HG03469 (cell line): ENCODE data around the gene GALNS.

Source experiments
- ATAC-seq: cut with Tn5 transposase; IDR thresholded peaks from one replicate; pipeline ENCODE4 v1.9.1; 2021; ENCODE audit warnings: mild to moderate bottlenecking, moderate library complexity, moderate number of reproducible peaks; ENCODE audit not compliant: unreplicated experiment

Gene GALNS

DNA sequence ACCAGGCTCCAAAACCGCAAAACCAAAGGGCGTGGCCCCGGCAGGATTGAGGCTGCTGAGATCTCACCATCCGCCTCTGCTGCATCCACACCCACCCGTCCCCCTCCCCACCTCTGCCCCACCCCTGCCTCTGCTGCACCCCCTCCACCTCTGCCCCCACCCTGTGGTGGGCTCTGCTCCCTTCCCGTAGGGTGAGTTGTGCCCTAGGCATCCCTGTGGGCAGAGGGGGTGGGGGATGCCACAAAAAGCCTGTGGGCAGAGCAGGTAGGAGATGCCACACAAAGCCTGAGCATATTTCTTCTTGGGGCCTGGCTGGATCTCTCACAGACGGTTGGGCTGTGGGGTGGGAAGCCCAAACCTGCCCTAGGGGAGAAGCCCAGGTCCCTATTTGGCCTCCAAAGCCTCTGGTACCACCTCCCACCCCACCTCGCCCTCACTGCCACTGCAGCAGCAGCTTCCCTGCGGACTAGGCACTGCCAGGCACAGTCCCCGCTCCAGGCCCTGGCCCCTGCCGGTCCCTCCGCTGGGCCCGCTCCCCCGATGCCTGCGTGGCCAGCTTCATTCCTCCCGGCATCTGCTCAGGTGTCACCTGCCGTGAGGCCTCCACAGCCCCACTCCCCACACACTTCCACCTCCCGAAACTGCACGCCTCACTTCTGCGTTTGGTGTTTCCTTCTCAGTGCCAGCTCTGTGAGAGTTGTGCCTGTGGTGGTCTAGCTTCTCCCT lies 21.0 kb upstream of the GALNS start:
- no peak for ATAC-seq

DNA sequence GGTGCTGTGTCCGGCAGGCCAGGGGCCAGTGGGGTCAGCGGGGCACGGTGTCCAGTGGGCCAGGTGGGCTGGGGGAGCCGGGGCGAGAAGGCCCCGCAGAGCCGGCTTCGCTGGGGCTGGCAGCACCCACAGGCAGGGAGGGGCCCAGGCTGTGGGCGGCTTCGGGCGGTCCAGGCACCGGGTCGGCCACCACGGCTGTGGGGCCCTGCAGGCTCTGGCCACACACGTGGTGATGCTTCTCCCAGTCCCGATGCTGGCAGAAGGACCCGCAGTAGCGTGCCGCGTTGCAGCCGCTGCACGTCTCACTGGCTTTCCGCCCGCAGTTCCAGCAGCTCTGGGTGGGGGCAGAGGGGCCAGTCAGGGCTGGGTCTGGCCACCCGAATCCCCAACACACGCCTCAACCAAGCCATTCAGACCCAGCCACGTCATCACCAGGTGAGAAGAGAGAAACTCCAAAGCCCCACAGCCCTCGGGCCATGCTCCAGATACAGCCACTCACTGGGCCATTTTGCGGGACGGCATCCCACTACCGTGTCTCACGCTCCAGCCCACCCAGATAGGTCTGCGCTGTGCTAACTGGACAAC lies 20.3 kb upstream of the GALNS start:
- ATAC-seq, result no peak

DNA sequence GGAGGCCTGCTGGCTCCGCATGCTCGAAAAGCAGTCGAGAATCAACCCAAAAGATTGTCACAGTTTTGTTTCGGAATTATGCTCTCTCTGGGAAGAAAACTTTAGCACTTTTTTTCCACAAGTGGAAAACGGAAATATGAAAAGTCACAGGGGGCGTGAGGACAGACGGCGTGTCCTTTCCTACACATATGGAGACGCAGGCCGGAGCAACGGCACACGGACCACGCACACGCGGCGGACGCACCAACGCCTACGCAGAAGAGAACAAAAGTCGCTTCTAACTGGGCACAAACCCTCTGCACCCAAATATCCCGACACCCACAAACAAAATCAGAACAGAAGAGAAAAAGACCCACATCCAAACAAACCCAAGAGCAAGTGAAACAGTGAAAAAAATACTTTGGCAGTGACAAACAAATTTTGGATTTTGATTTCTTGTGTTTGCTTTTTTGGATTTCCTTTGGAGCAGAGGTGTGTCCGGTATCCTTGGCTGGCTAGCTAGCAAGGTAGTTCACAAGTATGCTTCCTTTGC lies 19.0 kb upstream of the GALNS start:
- no peak for ATAC-seq

DNA sequence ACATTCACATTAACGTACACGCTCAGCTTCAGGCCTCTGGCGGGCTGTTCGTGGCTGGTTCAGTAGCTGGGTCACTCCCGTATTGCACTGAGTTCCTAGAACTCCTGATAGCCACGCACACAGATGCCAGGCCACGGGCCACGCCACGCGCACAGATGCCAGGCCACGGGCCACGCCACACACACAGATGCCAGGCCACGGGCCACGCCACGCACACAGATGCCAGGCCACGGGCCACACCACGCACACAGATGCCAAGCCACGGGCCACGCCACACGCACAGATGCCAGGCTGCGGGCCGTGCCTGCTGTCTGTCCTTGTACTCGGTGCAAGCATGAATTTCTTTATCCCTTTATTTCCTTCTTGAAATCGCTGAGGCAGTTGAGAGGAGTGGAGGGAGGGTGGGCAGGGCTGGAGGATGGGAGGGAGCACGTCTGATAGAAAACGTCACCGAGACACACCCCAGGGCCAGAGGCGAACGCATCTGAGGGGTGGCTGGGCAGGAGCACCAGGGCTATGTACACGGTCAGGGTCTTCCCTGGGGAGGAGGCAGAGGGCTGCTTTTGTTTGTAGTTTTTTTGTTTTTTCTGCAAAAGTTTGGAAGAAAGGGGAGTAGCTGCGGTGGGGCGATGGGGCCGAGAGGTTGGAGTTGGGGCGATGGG lies 18.3 kb upstream of the GALNS start:
- no peak for ATAC-seq

DNA sequence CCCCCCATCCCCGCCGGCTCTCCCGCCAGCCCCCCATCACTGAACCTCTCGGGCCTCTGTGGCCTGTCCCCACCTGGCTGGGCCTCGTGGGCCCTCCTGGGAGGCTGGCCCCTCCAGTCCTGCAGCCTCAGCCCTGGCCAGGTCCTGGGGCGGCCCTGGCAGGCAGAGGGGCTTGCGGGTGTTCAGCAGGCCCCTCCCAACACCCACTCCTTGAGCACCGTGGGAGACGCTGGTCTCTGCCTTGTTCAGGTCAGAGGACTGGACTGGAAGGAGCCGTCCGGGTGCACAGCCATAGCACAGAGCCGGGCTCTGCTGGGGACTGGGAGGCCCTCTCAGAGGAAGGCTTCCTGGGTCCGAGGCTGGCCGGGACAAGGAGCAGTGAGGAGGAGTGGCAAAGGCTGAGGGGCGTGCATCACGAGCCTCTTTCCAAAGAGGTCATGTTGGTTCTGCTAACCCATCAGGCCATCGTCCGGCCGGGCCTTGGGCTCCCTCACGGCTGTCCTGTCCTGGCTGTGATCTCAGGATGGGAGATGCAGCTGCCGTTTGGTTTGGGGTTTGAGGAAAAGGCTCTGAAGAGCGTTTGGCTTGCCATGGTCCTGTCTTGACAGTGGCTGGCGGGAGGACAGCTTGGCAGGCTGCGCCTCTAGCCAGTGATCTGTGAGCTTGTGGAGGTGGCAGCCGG lies 16.0 kb upstream of the GALNS start:
- ATAC-seq, result no peak

DNA sequence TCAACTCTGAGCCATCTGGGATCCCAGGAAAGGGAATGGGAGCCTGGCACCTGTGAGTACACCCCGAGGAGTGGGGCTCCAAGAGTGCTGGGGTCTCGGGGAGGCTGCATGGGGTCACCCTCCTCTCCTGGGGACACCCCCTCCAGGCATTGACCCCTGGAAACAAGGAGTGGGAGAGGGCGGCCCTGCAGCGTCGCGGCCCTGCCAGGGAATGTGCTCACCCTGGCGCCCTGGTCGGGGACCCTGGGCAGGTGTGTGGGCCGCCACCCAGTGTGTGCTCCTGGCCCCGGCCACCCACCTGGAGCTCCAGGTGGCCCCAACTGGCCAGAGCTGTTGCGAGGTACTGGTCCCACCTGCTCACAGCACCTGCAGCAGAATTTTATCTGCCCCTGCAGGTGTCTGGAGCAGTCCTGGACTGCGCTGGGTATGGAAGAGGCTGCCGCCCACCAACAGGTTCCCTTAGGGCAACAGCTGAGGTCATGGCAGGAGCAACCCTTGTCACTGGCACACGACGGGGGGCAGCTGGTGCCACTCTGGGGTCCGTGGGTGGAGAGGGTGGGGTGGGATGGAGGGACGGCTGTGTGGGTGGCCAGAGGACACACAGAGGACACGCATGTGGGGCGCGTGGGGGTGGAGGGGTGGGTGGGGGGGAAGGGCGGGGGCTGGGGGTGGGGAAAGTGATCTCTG lies 15.1 kb upstream of the GALNS start:
- ATAC-seq, result no peak

DNA sequence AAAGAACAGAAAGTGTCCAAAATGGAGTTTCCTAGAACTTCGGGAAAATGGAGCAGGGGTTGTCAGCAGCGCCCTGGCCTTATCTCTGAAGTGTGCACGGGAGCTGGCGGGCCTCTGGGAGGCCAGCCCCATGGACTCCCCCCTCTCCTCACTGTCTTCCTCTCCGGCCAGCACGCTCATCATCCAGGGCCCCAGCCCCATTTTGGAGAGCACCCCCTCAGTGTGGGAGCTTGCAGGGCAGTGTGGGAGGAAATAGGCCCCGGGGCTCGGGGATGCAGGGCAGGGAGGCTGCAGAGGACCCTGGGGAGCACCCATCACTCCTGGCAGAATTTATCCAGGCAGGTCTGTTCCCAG lies 14.6 kb upstream of the GALNS start:
- no peak for ATAC-seq

DNA sequence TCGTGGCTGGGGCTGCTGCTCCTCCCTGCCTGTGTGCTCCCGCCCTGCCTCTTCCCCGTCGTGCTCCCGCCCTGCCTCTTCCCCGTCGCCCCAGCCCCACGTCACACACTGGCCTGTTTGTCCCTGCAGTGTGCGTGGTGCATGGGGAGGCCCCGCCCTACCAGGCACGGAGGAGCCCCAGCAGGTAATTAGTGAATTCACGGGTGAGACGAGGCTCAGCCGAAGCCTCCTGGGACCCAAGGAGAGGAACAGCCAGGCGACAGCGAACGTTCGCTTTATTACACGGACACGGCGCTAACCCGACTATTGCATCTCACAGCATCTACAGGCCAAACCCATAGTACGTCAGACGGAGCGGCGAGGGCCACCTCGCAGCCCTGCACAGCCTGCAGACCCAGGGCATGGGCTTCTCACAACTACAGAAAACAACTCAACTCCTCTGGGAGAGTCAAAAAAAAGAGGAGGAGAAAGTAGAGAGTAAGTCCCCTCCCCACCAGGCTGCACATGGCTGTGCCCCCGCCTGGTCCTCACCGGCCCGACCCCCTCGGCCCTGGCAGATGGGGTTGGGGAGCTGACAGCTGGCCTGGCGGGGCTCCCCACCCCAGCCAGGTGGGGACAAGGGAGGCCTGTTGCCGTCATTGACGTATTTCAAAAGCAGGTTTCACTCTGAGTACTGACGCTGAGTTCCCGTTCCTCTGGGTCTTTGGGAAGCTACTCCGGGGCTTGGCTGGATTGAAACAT lies 14.0 kb upstream of the GALNS start:
- no peak for ATAC-seq

DNA sequence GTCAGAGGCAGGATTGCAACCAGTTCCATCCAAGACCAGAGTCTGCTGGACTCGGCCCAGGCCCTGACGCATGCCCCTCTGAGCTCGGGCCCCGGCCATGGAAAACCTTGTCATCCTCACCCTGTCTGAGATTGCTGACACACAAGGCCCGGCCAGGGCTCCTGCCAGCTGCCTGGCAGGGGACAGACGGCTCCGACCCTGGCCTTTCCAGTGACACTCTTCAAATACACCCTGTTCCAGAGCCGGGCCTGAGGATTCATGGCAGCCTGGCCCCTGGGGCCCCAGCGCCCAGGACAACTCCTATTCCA lies 12.9 kb upstream of the GALNS start:
- ATAC-seq, result no peak

DNA sequence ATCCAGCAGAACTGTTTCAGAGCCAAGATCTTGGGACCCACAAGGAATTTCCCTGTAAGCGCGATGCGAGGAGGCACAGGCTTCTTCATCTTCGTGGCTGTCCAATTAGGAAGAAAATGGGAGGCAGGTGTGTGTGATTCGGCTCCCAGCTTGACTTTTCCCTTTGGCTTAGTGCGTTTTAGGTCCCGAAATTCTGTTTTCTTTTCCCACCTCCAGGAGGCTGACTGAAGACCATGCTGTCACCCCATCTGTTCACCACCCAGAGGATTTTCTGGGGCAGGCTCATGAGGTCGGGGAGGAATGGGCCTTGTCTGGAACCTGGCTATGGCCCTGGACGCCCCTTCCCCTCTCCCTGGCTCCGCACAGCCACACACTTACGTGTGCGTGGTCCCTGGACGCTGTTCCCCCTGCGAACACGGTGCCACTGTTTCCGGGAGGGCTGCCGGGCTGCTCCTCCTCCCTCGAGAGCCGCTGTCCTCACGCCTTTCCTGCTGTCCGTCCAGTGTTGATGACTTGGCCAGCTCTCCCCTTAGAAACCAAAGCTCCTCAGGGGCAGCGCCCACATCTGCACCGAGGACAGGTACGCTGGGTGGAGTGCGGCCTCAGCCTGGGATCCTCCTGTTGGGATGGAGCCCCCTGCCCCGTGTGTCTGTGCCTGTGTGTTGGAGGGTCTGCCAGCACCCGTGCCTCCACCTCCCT lies 12.4 kb upstream of the GALNS start:
- ATAC-seq, result no peak

DNA sequence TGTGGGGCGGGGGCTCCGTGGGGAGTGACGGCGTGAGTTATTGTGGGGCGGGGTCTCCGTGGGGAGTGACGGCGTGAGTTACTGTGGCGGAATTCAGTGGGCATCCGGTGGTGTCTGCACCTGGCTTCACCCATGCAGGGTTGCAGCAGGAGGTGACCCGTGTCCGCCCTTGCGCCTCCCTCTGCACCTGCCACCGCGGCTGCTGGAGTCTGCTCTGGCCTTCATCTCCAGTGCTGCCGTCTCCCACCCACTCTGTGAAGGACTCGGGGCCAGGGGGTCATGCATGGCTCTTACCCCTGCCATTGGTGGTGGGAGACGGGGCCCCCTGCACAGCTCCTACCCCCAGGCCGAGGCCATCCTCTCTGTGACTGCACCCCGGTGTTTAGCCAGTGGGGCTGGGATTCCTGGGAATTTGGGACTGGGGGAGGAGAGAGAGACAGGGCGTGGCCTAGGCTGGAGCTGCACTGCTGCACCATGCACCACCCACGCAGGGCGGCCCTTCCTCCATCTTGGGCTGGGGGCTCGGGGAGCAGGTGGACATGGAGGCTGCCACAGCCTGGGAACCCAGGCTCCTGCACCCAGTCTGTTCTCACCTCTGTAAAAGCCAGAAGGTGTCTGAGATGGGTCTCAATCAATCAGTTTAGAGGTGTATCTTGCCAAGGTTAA lies 11.0 kb upstream of the GALNS start:
- no peak for ATAC-seq

DNA sequence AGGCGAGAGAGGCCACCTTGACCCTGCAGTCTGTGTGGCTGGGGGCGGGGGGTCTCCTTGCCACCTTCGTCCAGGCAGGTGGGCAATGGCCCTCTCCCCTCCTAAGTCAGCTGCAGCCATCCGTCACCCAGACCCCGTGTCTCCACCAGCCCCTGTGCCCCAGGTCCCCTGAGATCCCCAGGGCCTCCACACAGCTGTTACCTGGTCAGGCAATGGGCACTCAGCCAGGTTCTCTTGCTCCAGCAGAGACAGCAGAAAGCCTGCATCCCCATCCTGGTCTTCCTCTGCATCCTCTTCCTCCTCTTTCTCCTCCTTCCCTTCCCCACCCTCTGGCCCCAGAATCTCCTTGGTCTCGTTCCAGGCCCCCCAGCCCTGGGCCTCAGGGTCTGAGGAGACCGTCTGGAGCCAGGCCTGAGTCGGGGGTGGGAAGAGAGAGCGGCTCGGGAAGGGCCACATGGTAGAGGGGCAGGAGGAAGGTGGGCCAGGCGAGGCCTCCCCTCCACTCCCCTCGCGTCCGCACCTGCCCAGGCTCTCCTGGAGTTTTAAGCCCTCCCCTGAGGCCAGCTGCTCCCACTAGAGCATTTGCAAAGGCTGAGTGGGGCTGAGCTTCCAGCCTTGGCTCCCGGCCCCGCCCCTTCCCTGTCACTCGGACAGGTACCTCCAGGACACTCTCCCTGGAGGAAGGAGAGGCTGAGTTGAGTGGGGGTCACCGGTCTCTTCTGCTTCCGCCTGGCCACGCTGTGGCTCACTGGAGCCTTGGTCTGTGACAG lies 9.6 kb upstream of the GALNS start, which contains the start of gene PABPN1L:
Gene PABPN1L (minus strand): TSS at position 510 of the 770 bp plus-strand sequence. CDS start 54 bp downstream, at position 456.
- no peak for ATAC-seq

DNA sequence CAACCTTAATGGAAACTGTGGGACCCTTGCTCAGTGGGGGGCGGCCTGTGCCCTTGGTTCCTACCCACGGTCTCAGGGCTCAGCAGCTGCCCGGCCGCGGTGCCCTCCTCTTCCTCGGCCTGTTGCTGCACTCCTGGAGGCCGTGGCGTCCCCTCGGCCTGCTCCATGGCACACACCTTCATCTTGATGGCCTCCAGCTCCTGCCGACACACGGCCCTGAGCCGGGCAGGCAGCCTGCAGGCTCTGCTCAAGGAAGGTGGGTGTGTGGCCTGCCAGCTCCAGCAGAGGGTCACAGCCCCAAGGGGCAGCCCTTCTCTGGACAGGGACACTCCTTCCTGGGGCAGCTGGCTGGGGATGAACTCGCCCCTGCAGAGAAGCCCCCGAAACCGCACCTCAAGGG lies 9.0 kb upstream of the GALNS start:
- no peak for ATAC-seq

DNA sequence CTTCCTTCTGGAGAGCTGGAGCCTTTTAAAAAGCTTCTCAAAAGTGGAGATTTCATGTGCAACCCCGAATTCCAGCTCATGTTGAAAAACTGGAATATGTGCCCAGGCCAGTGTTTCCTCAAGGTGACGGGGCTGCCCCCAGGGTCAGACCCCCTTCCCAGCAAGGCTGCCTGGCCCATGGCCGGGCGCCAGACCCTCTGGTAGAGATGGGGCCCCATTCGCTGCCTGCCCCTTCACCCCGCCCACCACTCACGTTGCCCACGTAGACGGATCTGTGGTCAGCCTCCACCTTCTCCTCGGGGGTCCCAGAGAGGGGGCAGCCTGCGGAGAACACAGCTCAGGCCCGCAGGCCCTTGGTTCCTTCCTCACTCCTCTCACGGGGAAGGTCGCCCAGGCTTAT lies 8.6 kb upstream of the GALNS start:
- ATAC-seq, result no peak

DNA sequence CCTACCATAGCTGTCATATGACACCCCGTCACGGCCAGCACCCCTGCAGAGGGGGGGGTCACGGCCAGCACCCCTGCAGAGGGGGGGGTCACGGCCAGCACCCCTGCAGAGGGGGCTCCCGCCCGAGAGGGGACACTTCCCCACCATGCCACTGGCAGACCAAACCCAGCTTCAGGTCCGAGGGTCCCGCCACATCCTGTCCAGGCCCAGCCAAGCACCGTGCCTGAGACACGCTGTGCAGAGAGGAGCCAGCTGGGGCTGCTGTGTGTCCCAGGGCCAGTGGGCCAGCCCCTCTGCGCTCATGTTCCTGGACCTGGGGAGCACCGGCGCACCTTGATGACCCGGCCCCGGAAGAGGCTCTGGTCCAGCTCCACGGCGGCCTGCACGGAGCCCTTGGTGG lies 7.8 kb upstream of the GALNS start:
- ATAC-seq, result no peak

DNA sequence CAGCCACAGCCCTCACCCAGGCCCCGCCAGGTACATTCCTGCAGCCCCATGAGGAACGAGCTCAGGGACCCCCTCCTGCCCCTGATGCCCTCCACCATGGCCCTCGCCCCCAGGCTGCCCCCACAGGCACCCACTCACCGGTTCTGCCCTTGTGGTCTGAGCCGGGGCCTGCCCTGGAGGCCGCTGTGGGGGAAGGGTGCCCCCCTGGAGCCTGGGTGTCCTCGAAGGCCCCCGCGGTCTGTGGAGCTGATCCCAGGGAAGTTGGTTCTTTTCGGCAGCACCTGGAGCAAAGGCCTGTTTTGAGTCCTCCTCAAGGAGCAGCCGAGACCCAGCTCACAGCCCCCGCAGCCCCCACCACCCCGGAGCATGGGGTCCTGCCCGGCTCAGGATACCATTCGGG lies 7.4 kb upstream of the GALNS start:
- ATAC-seq, result no peak

DNA sequence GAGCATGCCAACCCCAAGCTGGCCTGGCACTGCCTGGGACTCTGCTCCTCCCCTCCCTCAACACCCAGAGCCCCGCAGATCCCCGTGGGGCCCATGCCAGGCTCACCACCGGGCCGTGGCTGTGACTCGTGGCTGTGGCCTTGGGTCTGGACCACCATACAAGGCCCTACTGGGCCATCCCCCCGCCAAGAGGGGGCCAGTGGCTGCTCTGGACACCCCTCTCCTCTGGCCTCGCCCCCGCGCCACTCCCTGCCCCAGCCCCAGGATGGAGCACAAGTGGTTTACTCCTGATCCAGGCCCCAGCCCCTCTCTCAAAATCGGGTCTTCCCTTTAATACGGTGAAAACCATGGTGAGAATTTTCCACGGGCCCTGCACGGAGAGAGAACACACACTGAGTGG lies 6.7 kb upstream of the GALNS start:
- ATAC-seq, result no peak

DNA sequence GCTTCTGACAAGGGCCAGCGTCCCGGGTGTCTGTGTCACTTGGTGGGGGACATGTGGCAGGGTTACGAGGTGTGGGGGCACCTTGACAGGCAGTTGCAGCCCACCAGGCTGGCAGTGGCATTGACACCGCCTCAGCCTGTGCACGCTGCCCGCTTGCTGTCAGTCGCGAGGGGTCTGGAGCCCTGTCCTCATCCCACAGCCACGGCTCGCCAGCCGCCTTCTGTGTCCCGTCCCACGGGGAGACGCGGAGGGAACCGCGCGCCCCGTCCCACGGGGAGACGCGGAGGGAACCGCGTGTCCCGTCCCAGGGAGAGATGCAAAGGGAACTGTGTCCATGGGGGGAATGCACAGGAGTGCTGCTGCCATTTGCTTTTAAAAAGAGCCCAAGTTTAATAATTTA lies 6.2 kb upstream of the GALNS start:
- no peak for ATAC-seq

DNA sequence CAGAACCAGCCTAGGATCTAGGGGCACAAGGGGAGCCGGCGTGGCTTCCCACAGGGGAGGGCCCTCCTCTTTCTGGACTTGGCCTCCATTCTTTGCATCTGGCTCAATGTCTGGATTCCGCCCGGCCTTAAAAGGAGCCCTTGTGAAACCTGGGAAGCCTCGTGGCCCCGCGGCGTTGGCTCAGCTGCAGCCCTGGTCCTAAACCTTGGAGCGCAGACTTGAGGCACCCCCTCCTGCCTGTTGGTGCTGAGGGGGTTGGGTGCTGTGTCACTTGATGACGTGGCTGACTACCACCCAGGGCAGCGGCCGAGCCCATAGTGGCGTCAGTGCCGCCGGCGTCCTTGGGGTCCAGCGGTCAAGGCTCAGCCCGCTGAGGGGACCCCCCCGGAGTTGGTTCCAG lies 4.6 kb upstream of the GALNS start:
- ATAC-seq, result no peak
